ENCODE measurements around the gene ADIG. TPM values are rescaled to one million over a fixed set of nuclear protein-coding genes. Genes with fewer than 3 reads are reported as not detected.

The ADIG gene
- total RNA-seq, 2 experiments from 2014 or later, result not detected

- TF ChIP-seq CTCF (IDR thresholded peaks at IDR 0.05), result no peak
- ChIA-PET POLR2A (no interaction called here), CTCF (no interaction called here)
- DNase-seq, result no peak
- Mint-ChIP-seq H3K4me1 (ENCODE audit: low read depth) (no peaks in the 10 kb centered on the region), H3K4me3 (no peak overlapping the region), H3K36me3 (ENCODE audit: low read depth) (peaks cover 90% of the 10 kb centered on the region), H3K9me3 (no peaks in the 10 kb centered on the region), H3K27ac (no peak overlapping the region), H3K27me3 (no peaks in the 10 kb centered on the region)
- Histone ChIP-seq H3K27me3 (ENCODE audit: control insufficient read depth in 1 of 2, insufficient read depth in 2 of 2, low read length in 2 of 2) (no peaks in the 10 kb centered on the region), H3K4me3 (ENCODE audit: low read length) (no peak overlapping the region), H3K36me3 (ENCODE audit: insufficient read depth, low read length) (peaks cover 84% of the 10 kb centered on the region), H3K9me3 (ENCODE audit: control insufficient read depth in 1 of 2, insufficient read depth in 1 of 2, low read length in 2 of 2) (no peaks in the 10 kb centered on the region), H3K4me1 (ENCODE audit: insufficient read depth, low read length) (no peaks in the 10 kb centered on the region), H3K27ac (ENCODE audit: low read depth in 1 of 2, low read length in 2 of 2) (no peak overlapping the region)
- no peak for ATAC-seq (ENCODE audit: poor library complexity)
- intact Hi-C loops (cut with DNase I, micrococcal nuclease), result no loop called here
Measured at GRCh38 chr20:38566036-38566598, 14.9 kb upstream of the ADIG start.

- H3K4me3 Mint-ChIP-seq, result no peak overlapping the region
- H3K4me1 Mint-ChIP-seq (ENCODE audit: low read depth), result no peaks in the 10 kb centered on the region
- intact Hi-C loops (cut with DNase I, micrococcal nuclease), result no loop called here
- H3K36me3 Mint-ChIP-seq (ENCODE audit: low read depth), result peaks cover 86% of the 10 kb centered on the region
- H3K9me3 Mint-ChIP-seq, result no peaks in the 10 kb centered on the region
- CTCF ChIA-PET, result interaction anchor here (0.8 kb wide), 1 partner anchor 16 kb away, joined by 3 read pairs; no protein-coding TSS in a partner anchor
- Histone ChIP-seq H3K36me3 (ENCODE audit: insufficient read depth, low read length) (peaks cover 83% of the 10 kb centered on the region), H3K27me3 (ENCODE audit: control insufficient read depth in 1 of 2, insufficient read depth in 2 of 2, low read length in 2 of 2) (no peaks in the 10 kb centered on the region), H3K27ac (ENCODE audit: low read depth in 1 of 2, low read length in 2 of 2) (no peak overlapping the region), H3K4me1 (ENCODE audit: insufficient read depth, low read length) (no peaks in the 10 kb centered on the region), H3K4me3 (ENCODE audit: low read length) (no peak overlapping the region), H3K9me3 (ENCODE audit: control insufficient read depth in 1 of 2, insufficient read depth in 1 of 2, low read length in 2 of 2) (no peaks in the 10 kb centered on the region)
- TF ChIP-seq CTCF (IDR thresholded peaks at IDR 0.05), result no peak
- no peaks in the 10 kb centered on the region for H3K27me3 Mint-ChIP-seq
- ATAC-seq (ENCODE audit: poor library complexity) (no peak), DNase-seq (no peak)
- POLR2A ChIA-PET, result interaction anchor here (0.9 kb wide), 1 partner anchor 50 kb away, joined by 3 read pairs; no protein-coding TSS in a partner anchor
- no peak overlapping the region for H3K27ac Mint-ChIP-seq
Measured at GRCh38 chr20:38569747-38570525, 11.1 kb upstream of the ADIG start.

GRCh38 chr20:38573413-38573812, 7.6 kb upstream of the ADIG start:
- Mint-ChIP-seq H3K27ac (no peak overlapping the region), H3K9me3 (no peaks in the 10 kb centered on the region), H3K4me1 (ENCODE audit: low read depth) (no peaks in the 10 kb centered on the region), H3K27me3 (no peaks in the 10 kb centered on the region), H3K4me3 (no peak overlapping the region), H3K36me3 (ENCODE audit: low read depth) (peaks cover 75% of the 10 kb centered on the region)
- ChIA-PET POLR2A (no interaction called here), CTCF (no interaction called here)
- intact Hi-C loops (cut with DNase I, micrococcal nuclease), result no loop called here
- H3K9me3 ChIP-seq (ENCODE audit: control insufficient read depth in 1 of 2, insufficient read depth in 1 of 2, low read length in 2 of 2), result no peaks in the 10 kb centered on the region
- H3K27me3 ChIP-seq (ENCODE audit: control insufficient read depth in 1 of 2, insufficient read depth in 2 of 2, low read length in 2 of 2), result no peaks in the 10 kb centered on the region
- H3K4me1 ChIP-seq (ENCODE audit: insufficient read depth, low read length), result no peaks in the 10 kb centered on the region
- TF ChIP-seq CTCF (IDR thresholded peaks at IDR 0.05), result no peak
- no peak overlapping the region for H3K4me3 ChIP-seq (ENCODE audit: low read length)
- ATAC-seq (ENCODE audit: poor library complexity) (no peak), DNase-seq (no peak)
- peaks cover 55% of the 10 kb centered on the region for H3K36me3 ChIP-seq (ENCODE audit: insufficient read depth, low read length)
- H3K27ac ChIP-seq (ENCODE audit: low read depth in 1 of 2, low read length in 2 of 2), result no peak overlapping the region

Data from CD4-positive, alpha-beta T cell (primary cell).